Measurements from ENCODE around the gene FKBP2.

Gene FKBP2

GRCh38 chr11:64284962-64285884 lies 44.3 kb downstream of the FKBP2 start, which contains the start of gene GPR137:
Gene GPR137 (plus strand): TSS chr11:64285848. CDS start chr11:64286525, 677 bp downstream.
- DNase-seq (ENCODE audit: low read depth in 2 of 2): peak; percentile 85 to 91

GRCh38 chr11:64285885-64286800 lies 45.2 kb downstream of the FKBP2 start:
- DNase-seq (ENCODE audit: low read depth in 2 of 2): no peak

- DNase-seq (ENCODE audit: low read depth in 2 of 2): no peak
Measured at GRCh38 chr11:64286801-64287159, 45.9 kb downstream of the FKBP2 start.

GRCh38 chr11:64287676-64288352 lies 46.9 kb downstream of the FKBP2 start:
- DNase-seq (ENCODE audit: low read depth in 2 of 2): no peak

GRCh38 chr11:64288353-64288750 lies 47.5 kb downstream of the FKBP2 start:
- DNase-seq (ENCODE audit: low read depth in 2 of 2): no peak

GRCh38 chr11:64289002-64289564 lies 48.2 kb downstream of the FKBP2 start:
- no peak for DNase-seq (ENCODE audit: low read depth in 2 of 2)

- no peak for DNase-seq (ENCODE audit: low read depth in 2 of 2)
Measured at GRCh38 chr11:64290352-64291261, 49.7 kb downstream of the FKBP2 start.

GRCh38 chr11:64291262-64291751 lies 50.4 kb downstream of the FKBP2 start, which contains the start of gene KCNK4:
Gene KCNK4 (plus strand): TSS chr11:64291302. CDS start chr11:64293019, 1,717 bp downstream.
- no peak for DNase-seq (ENCODE audit: low read depth in 2 of 2)

GRCh38 chr11:64291752-64292459 lies 51.0 kb downstream of the FKBP2 start:
- no peak for DNase-seq (ENCODE audit: low read depth in 2 of 2)

- DNase-seq (ENCODE audit: low read depth in 2 of 2): no peak
Measured at GRCh38 chr11:64292460-64293254, 51.8 kb downstream of the FKBP2 start.
